H9 (cell line): ENCODE results near the gene HOXD4. TPM values are rescaled to one million over a fixed set of nuclear protein-coding genes. Genes with fewer than 3 reads are reported as not detected.

Experiments used
- DNase-seq: peaks from one replicate; pipeline ENCODE4 v3.0.0-alpha.2; 2017
- H2AFZ ChIP-seq: one replicate; pipeline ENCODE4 v1.6.1; 2013; ENCODE audit warnings: mild to moderate bottlenecking, low read length, control low read depth, moderate library complexity
- H2AK5ac ChIP-seq: 2 replicates; pipeline ENCODE4 v1.6.1; 2013; ENCODE audit warnings: low read length, control low read depth, mixed read lengths; ENCODE audit not compliant: insufficient read length
- H2BK120ac ChIP-seq: one replicate; pipeline ENCODE4 v1.6.1; 2013; ENCODE audit warnings: low read depth, mild to moderate bottlenecking, low read length, control low read depth, inconsistent platforms; ENCODE audit not compliant: poor library complexity, severe bottlenecking
- H2BK12ac ChIP-seq: 2 replicates; pipeline ENCODE4 v1.6.1; 2013; ENCODE audit warnings: low read length, control low read depth, mixed read lengths, low read depth; ENCODE audit not compliant: insufficient read length
- H2BK15ac ChIP-seq: 2 replicates; pipeline ENCODE4 v1.6.1; 2013; ENCODE audit warnings: low read depth, low read length, control low read depth
- H2BK20ac ChIP-seq: one replicate; pipeline ENCODE4 v1.6.1; 2013; ENCODE audit warnings: low read depth, mild to moderate bottlenecking, low read length, control low read depth, inconsistent platforms; ENCODE audit not compliant: poor library complexity, severe bottlenecking
- H2BK5ac ChIP-seq: 2 replicates; pipeline ENCODE4 v1.6.1; 2013; ENCODE audit warnings: low read length, control low read depth, mixed read lengths; ENCODE audit not compliant: insufficient read length
- H3K14ac ChIP-seq: 2 replicates; pipeline ENCODE4 v1.6.1; 2013; ENCODE audit warnings: low read length, control low read depth; ENCODE audit not compliant: insufficient read depth
- H3K18ac ChIP-seq: 2 replicates; pipeline ENCODE4 v1.6.1; 2013; ENCODE audit warnings: low read depth, mild to moderate bottlenecking, mixed read lengths, low read length, control low read depth; ENCODE audit not compliant: insufficient read length
- H3K23ac ChIP-seq: 2 replicates; pipeline ENCODE4 v1.6.1; 2013; ENCODE audit warnings: low read length, control low read depth, mixed read lengths, low read depth; ENCODE audit not compliant: insufficient read length
- H3K23me2 ChIP-seq: 2 replicates; pipeline ENCODE4 v1.6.1; 2013; ENCODE audit warnings: low read depth, mild to moderate bottlenecking, mixed read lengths, low read length, control low read depth; ENCODE audit not compliant: insufficient read length, poor library complexity, severe bottlenecking
- H3K27ac ChIP-seq: 2 replicates; pipeline ENCODE4 v1.5.1; 2013; ENCODE audit warnings: low read length, control low read depth, mixed read lengths, low read depth; ENCODE audit not compliant: insufficient read length
- H3K27me3 ChIP-seq: 2 replicates; pipeline ENCODE4 v1.6.1; 2013; ENCODE audit warnings: low read length, control low read depth, inconsistent platforms; ENCODE audit not compliant: insufficient read depth
- H3K4ac ChIP-seq: 2 replicates; pipeline ENCODE4 v1.6.1; 2013; ENCODE audit warnings: low read depth, mild to moderate bottlenecking, control low read depth, inconsistent platforms, low read length, moderate library complexity
- H3K4me1 ChIP-seq: 2 replicates; pipeline ENCODE4 v1.6.1; 2013; ENCODE audit warnings: low read length, control low read depth, inconsistent platforms; ENCODE audit not compliant: insufficient read depth
- H3K4me2 ChIP-seq: 2 replicates; pipeline ENCODE4 v1.6.1; 2013; ENCODE audit warnings: low read length, control low read depth, mixed read lengths; ENCODE audit not compliant: insufficient read length, insufficient read depth
- H3K56ac ChIP-seq: 2 replicates; pipeline ENCODE4 v1.6.1; 2013; ENCODE audit warnings: low read depth, mild to moderate bottlenecking, mixed read lengths, low read length, control low read depth; ENCODE audit not compliant: insufficient read length
- H3K79me1 ChIP-seq: 2 replicates; pipeline ENCODE4 v1.6.1; 2013; ENCODE audit warnings: low read depth, mild to moderate bottlenecking, moderate library complexity, low read length, control low read depth, inconsistent platforms; ENCODE audit not compliant: insufficient read depth, poor library complexity, severe bottlenecking
- H3K79me2 ChIP-seq: 2 replicates; pipeline ENCODE4 v1.6.1; 2013; ENCODE audit warnings: low read length, control low read depth, inconsistent platforms; ENCODE audit not compliant: insufficient read depth
- H3K9ac ChIP-seq: 2 replicates; pipeline ENCODE4 v1.6.1; 2013; ENCODE audit warnings: low read length, control low read depth, mixed read lengths; ENCODE audit not compliant: insufficient read length; ENCODE audit errors: extremely low read depth
- H3K9me3 ChIP-seq: one replicate; pipeline ENCODE4 v1.6.1; 2013; ENCODE audit warnings: low read depth, low read length, inconsistent platforms; ENCODE audit not compliant: control insufficient read depth
- H3T11ph ChIP-seq: one replicate; pipeline ENCODE4 v1.6.1; 2013; ENCODE audit warnings: mild to moderate bottlenecking, low read length, control low read depth, inconsistent platforms
- H4K20me1 ChIP-seq: one replicate; pipeline ENCODE4 v1.6.1; 2013; ENCODE audit not compliant: control insufficient read depth, insufficient read length, insufficient read depth
- H4K5ac ChIP-seq: 2 replicates; pipeline ENCODE4 v1.6.1; 2013; ENCODE audit warnings: low read depth, mild to moderate bottlenecking, mixed read lengths, low read length, control low read depth; ENCODE audit not compliant: insufficient read length
- H4K8ac ChIP-seq: replicated peaks from 2 replicates; pipeline ENCODE4 v1.6.1; 2013; ENCODE audit warnings: low read length, control low read depth, mixed read lengths, low read depth; ENCODE audit not compliant: insufficient read length
- H4K91ac ChIP-seq: 2 replicates; pipeline ENCODE4 v1.6.1; 2013; ENCODE audit warnings: low read depth, mild to moderate bottlenecking, moderate library complexity, mixed read lengths, low read length, control low read depth; ENCODE audit not compliant: insufficient read length
- H3K27ac Mint-ChIP-seq, 3 experiments: 2 replicates in 2 of 3; 3 replicates in 1 of 3; pipeline ENCODE4 v1.8.0; 2020 to 2021; ENCODE audit warnings: mixed read lengths in 3 of 3, mild to moderate bottlenecking in 1 of 3, moderate library complexity in 1 of 3
- H3K27me3 Mint-ChIP-seq: 2 replicates; pipeline ENCODE4 v1.8.0; 2021; ENCODE audit warnings: low read depth, mild to moderate bottlenecking, moderate library complexity, mixed read lengths
- H3K36me3 Mint-ChIP-seq, 3 experiments: 2 replicates in 2 of 3; 3 replicates in 1 of 3; pipeline ENCODE4 v1.8.0; 2020 to 2021; ENCODE audit warnings: low read depth in 3 of 3, mixed read lengths in 3 of 3; ENCODE audit not compliant: insufficient read depth in 1 of 3
- H3K4me1 Mint-ChIP-seq, 2 experiments: 2 replicates each; pipeline ENCODE4 v1.8.0; 2020; ENCODE audit warnings: mixed read lengths in 2 of 2
- H3K4me3 Mint-ChIP-seq, 2 experiments: 2 replicates in 1 of 2; 3 replicates in 1 of 2; pipeline ENCODE4 v1.8.0; 2020 to 2021; ENCODE audit warnings: mild to moderate bottlenecking in 2 of 2, mixed read lengths in 2 of 2, moderate library complexity in 1 of 2
- H3K9me3 Mint-ChIP-seq, 2 experiments: 2 replicates in 1 of 2; 3 replicates in 1 of 2; pipeline ENCODE4 v1.8.0; 2020; ENCODE audit warnings: mild to moderate bottlenecking in 2 of 2, mixed read lengths in 2 of 2, moderate library complexity in 1 of 2
- WGBS: extraction: QIAGEN DNeasy Blood & Tissue Kit; methylation state at CpG from one replicate; pipeline ENCODE4 v1.1.7; 2013; ENCODE audit warnings: missing lambda C conversion rate, low lambda C conversion rate, mixed read lengths; ENCODE audit not compliant: insufficient read length; ENCODE audit errors: extremely low coverage; 5-methylcytosine and 5-hydroxymethylcytosine counted together
- total RNA-seq: library from RNA; stranded (reverse); gene quantifications from 2 replicates; pipeline ENCODE4 v1.2.1, GENCODE V29; 2021
- TF ChIP-seq, protein P1 (sequence below): fragments of 200-600 bp; sonication (generic); conservative IDR thresholded peaks from 3 replicates; pipeline ENCODE4 v1.8.0; 2021; ENCODE audit warnings: antibody characterized with exemption, mild to moderate bottlenecking

Gene HOXD4
- total RNA-seq, 1 experiment from 2014 or later = not detected

DNA sequence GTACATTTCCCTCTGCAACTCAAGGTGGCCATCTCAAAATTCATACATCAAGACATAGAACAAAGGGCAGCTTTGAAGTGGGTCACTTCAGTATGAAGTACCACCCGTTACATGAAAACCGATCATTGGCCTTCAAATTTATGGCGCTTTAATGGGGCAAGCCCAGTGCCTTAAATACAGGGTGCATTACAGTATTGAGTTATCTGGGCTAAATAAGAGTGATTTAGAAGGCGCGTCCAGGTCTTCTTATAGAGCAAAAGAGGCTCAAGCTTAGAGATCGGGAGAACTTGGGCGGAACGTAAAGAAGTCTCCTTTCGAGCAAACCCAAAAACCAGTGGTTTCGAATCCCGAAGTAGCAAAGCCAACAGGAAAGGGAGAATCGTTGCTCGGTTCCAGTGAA is 12.9 kb downstream of the HOXD4 start:
- Mint-ChIP-seq H3K9me3 (peaks cover 0 to 5% of the 10 kb centered on the region in 2 experiments; a peak in 2 of 5 replicates), H3K27me3 (peaks cover 100% of the 10 kb centered on the region), H3K4me3 (no peak overlapping the region), H3K27ac (no peak overlapping the region), H3K4me1 (peaks cover 3 to 30% of the 10 kb centered on the region in 2 experiments; a peak in 3 of 4 replicates), H3K36me3 (no peaks in the 10 kb centered on the region)
- H3K9ac ChIP-seq = no peak overlapping the region
- peaks cover 97% of the 10 kb centered on the region for H3K27me3 ChIP-seq
- no peaks in the 10 kb centered on the region for H3K79me2 ChIP-seq
- H3K27ac ChIP-seq = no peak overlapping the region
- no peak overlapping the region for H3K4me2 ChIP-seq
- no peaks in the 10 kb centered on the region for H3K79me1 ChIP-seq
- peaks cover 2% of the 10 kb centered on the region for H4K20me1 ChIP-seq
- H2BK20ac ChIP-seq = no peak overlapping the region
- no peak overlapping the region for H2AFZ ChIP-seq
- H4K91ac ChIP-seq = no peak overlapping the region
- no peak overlapping the region for H4K5ac ChIP-seq
- H3T11ph ChIP-seq = no peak overlapping the region
- no peak overlapping the region for H3K14ac ChIP-seq
- no peak overlapping the region for H3K18ac ChIP-seq
- H4K8ac ChIP-seq = no peak overlapping the region
- H2BK12ac ChIP-seq = no peak overlapping the region
- no peak overlapping the region for H3K4ac ChIP-seq
- H3K23ac ChIP-seq = no peak overlapping the region
- TF ChIP-seq, protein P1, sequence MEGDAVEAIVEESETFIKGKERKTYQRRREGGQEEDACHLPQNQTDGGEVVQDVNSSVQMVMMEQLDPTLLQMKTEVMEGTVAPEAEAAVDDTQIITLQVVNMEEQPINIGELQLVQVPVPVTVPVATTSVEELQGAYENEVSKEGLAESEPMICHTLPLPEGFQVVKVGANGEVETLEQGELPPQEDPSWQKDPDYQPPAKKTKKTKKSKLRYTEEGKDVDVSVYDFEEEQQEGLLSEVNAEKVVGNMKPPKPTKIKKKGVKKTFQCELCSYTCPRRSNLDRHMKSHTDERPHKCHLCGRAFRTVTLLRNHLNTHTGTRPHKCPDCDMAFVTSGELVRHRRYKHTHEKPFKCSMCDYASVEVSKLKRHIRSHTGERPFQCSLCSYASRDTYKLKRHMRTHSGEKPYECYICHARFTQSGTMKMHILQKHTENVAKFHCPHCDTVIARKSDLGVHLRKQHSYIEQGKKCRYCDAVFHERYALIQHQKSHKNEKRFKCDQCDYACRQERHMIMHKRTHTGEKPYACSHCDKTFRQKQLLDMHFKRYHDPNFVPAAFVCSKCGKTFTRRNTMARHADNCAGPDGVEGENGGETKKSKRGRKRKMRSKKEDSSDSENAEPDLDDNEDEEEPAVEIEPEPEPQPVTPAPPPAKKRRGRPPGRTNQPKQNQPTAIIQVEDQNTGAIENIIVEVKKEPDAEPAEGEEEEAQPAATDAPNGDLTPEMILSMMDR = no peak
- H2BK5ac ChIP-seq = no peak overlapping the region
- no peak overlapping the region for H2AK5ac ChIP-seq
- no peaks in the 10 kb centered on the region for H3K9me3 ChIP-seq
- DNase-seq = no peak
- no CpG with 5 or more reads among the region's 13 CpGs for WGBS
- no peak overlapping the region for H2BK120ac ChIP-seq
- H3K23me2 ChIP-seq = no peaks in the 10 kb centered on the region
- H3K56ac ChIP-seq = no peak overlapping the region
- no peak overlapping the region for H2BK15ac ChIP-seq
- H3K4me1 ChIP-seq = no peaks in the 10 kb centered on the region
